Adrenal gland (tissue), 12 donors: ENCODE data around the gene ABCC11. TPM values are rescaled to one million over a fixed set of nuclear protein-coding genes. Genes with fewer than 3 reads are reported as not detected.
A peak's percentile ranks its signal among the peaks of the same experiment; 100 is the strongest.

Source experiments
- DNase-seq, 7 donors: peaks; one replicate each; pipeline ENCODE4 v3.0.0-alpha.2; 2019 to 2020
- H3K27ac ChIP-seq, 5 donors: fragments of 200-600 bp; sonication (generic) in 4 of 5; 1 replicate in 3 of 5; 2 replicates in 2 of 5; pipeline versions ENCODE4 v1.5.1 to v1.8.0; 2016 to 2020; ENCODE audit warnings: mild to moderate bottlenecking in 1 of 5
- H3K27me3 ChIP-seq: fragments of 200-600 bp; 2 replicates; pipeline ENCODE4 v1.8.0; 2021
- H3K36me3 ChIP-seq, 2 donors: fragments of 200-600 bp; replicated peaks in 1 of 2; 1 replicate in 1 of 2; 2 replicates in 1 of 2; pipeline versions ENCODE4 v1.5.1 to v1.8.0; 2018 to 2022
- H3K4me1 ChIP-seq, 2 donors: fragments of 200-600 bp; replicated peaks in 1 of 2; 1 replicate in 1 of 2; 2 replicates in 1 of 2; pipeline versions ENCODE4 v1.5.1 to v1.8.0; 2018 to 2021
- H3K4me3 ChIP-seq, 4 donors: fragments of 200-600 bp; sonication (generic) in 3 of 4; one replicate each; pipeline ENCODE4 v1.5.1; 2016 to 2018
- H3K9me3 ChIP-seq, 3 donors: fragments of 200-600 bp; sonication (generic) in 1 of 3; replicated peaks in 1 of 3; 1 replicate in 2 of 3; 2 replicates in 1 of 3; pipeline versions ENCODE4 v1.5.1 to v1.8.0; 2016 to 2021
- CTCF ChIP-seq, 6 experiments: fragments of 450-650 bp in 4 of 6; fragments of 200-600 bp in 2 of 6; sonication (generic) in 1 of 6; IDR thresholded peaks; 1 replicate in 5 of 6; 2 replicates in 1 of 6; pipeline versions ENCODE4 v1.5.1 to v1.8.0; 2016 to 2021; ENCODE audit warnings: antibody characterized with exemption in 6 of 6, mild to moderate bottlenecking in 2 of 6, moderate library complexity in 1 of 6
- POLR2A ChIP-seq, 2 donors: fragments of 450-650 bp; IDR thresholded peaks; one replicate each; pipeline ENCODE4 v1.6.1; 2017; ENCODE audit warnings: antibody characterized with exemption in 2 of 2, mild to moderate bottlenecking in 2 of 2, moderate library complexity in 1 of 2
- WGBS, 4 donors: extraction: QIAGEN DNeasy Blood & Tissue Kit in 2 of 4; methylation state at CpG; one replicate each; pipeline versions ENCODE4 v1.1.5 to v1.1.7; 2013 to 2017; 5-methylcytosine and 5-hydroxymethylcytosine counted together
- intact Hi-C, 2 donors: fragments of 100-400 bp; cut with DNase I; formaldehyde crosslinking; loops; one replicate each; pipeline versions ENCODE4 v1.14.1 to v1.15.0; 2022 to 2023
- polyA plus RNA-seq, 3 donors: library from polyadenylated mRNA; stranded (reverse); fragments of 200-250 nt in 2 of 3; fragments of 350-450 nt in 1 of 3; fragmentation: Illumina TruSeq in 1 of 3; extraction: RNeasy Lipid Tissue Mini Kit (QIAGEN cat#74804) in 1 of 3; gene quantifications; one replicate each; pipeline ENCODE4 v1.2.3, GENCODE V29; 2013 to 2014
- total RNA-seq, 9 donors: library from RNA; depleted of rRNA in 4 of 9; stranded (reverse); fragments of >200 nt in 4 of 9; fragments of 120-200 nt in 1 of 9; fragmentation: NEBNext Ultra II Directional in 1 of 9; extraction: Animal tissue kit (Norgen Biotek cat#: 25700) in 1 of 9; gene quantifications; one replicate each; pipeline versions ENCODE4 v1.1.0 to v1.2.4, GENCODE V29; 2013 to 2023
- donor health status: healthy with polysubstance abuse.
- donor health status: Bipolar disorder and iron deficiency.
- donor health status: DM: yes; HTN: yes; CAD: no.
- donor health status: DM: no; HTN: no; CAD: no.
- donor health status: DM: no; HTN: no; CAD: no.
- donor health status: DM: yes; HTN: yes; CAD: no.

Gene ABCC11
- total and polyA plus RNA-seq, 12 donors, result 0.17 to 0.74 (median 0.27) TPM; not detected in 3

- H3K27ac ChIP-seq, result no peak overlapping the region
- no peaks in the 10 kb centered on the region for H3K36me3 ChIP-seq
- WGBS, 4 donors, result 90 to 100% (median 97%) methylated on average over 3 of the region's 3 CpGs
- no peak for DNase-seq
- intact Hi-C loops, result no loop called here
- H3K9me3 ChIP-seq, result no peaks in the 10 kb centered on the region
- H3K27me3 ChIP-seq, result no peaks in the 10 kb centered on the region
- TF ChIP-seq POLR2A (IDR thresholded peaks at IDR 0.05), result no peak
- TF ChIP-seq CTCF (IDR thresholded peaks at IDR 0.05), result no peak
- H3K4me3 ChIP-seq, result no peak overlapping the region
- H3K4me1 ChIP-seq, result no peaks in the 10 kb centered on the region
Measured at GRCh38 chr16:48139517-48139916, 107.8 kb downstream of the ABCC11 start.

- TF ChIP-seq CTCF (IDR thresholded peaks at IDR 0.05), result no peak
- 82 to 85% (median 84%) methylated on average over 2 of the region's 2 CpGs for WGBS, 4 donors
- no peaks in the 10 kb centered on the region for H3K36me3 ChIP-seq
- intact Hi-C loops, result no loop called here
- H3K27me3 ChIP-seq, result no peaks in the 10 kb centered on the region
- H3K4me3 ChIP-seq, result no peak overlapping the region
- H3K9me3 ChIP-seq, result no peaks in the 10 kb centered on the region
- H3K27ac ChIP-seq, result no peak overlapping the region
- no peaks in the 10 kb centered on the region for H3K4me1 ChIP-seq
- no peak for DNase-seq
Measured at GRCh38 chr16:48138543-48138942, 108.8 kb downstream of the ABCC11 start.

GRCh38 chr16:48137822-48138221 is 109.5 kb downstream of the ABCC11 start:
- WGBS, 4 donors, result 80 to 96% (median 91%) methylated on average over 3 of the region's 3 CpGs
- intact Hi-C loops, result no loop called here

GRCh38 chr16:48136547-48137360 is 110.6 kb downstream of the ABCC11 start:
- H3K4me3 ChIP-seq, result no peak overlapping the region
- WGBS, 4 donors, result 52 to 63% (median 57%) methylated on average over 9 of the region's 9 CpGs
- H3K27me3 ChIP-seq, result no peaks in the 10 kb centered on the region
- H3K36me3 ChIP-seq, result no peaks in the 10 kb centered on the region
- H3K4me1 ChIP-seq, result no peaks in the 10 kb centered on the region
- DNase-seq, result peak in 4 of 7 donors; percentile 11 to 61 (median 32)
- TF ChIP-seq POLR2A (IDR thresholded peaks at IDR 0.05) (no peak), CTCF (IDR thresholded peaks at IDR 0.05) (no peak)
- peak overlapping the region in 1 of 5 donors; percentile 40 for H3K27ac ChIP-seq
- H3K9me3 ChIP-seq, result no peaks in the 10 kb centered on the region
- intact Hi-C loops, result no loop called here

More at GRCh38 chr16:48137822-48138221, 109.5 kb downstream of the ABCC11 start:
- H3K27me3 ChIP-seq, result no peaks in the 10 kb centered on the region
- no peak overlapping the region for H3K27ac ChIP-seq
- H3K4me1 ChIP-seq, result no peaks in the 10 kb centered on the region
- H3K4me3 ChIP-seq, result no peak overlapping the region
- H3K9me3 ChIP-seq, result no peaks in the 10 kb centered on the region
- no peak for TF ChIP-seq CTCF (IDR thresholded peaks at IDR 0.05)
- TF ChIP-seq POLR2A (IDR thresholded peaks at IDR 0.05), result no peak
- DNase-seq, result no peak
- H3K36me3 ChIP-seq, result no peaks in the 10 kb centered on the region
